LNCaP clone FGC (cell line): ENCODE data around the gene RECQL5.

Experiments
- DNase-seq: peaks from one replicate; pipeline ENCODE4 v3.0.0-alpha.2; 2011; ENCODE audit warnings: low read depth
- H3K4me3 ChIP-seq: 2 replicates; pipeline ENCODE4 v1.5.1; 2011; ENCODE audit warnings: mild to moderate bottlenecking, low read depth, low read length, control low read depth
- TF ChIP-seq, protein P1 (sequence below): IDR thresholded peaks from 2 replicates; pipeline ENCODE4 v1.5.1; 2012; ENCODE audit warnings: mild to moderate bottlenecking; ENCODE audit not compliant: control insufficient read depth, insufficient read depth; ENCODE audit errors: extremely low read depth

RECQL5 gene

DNA sequence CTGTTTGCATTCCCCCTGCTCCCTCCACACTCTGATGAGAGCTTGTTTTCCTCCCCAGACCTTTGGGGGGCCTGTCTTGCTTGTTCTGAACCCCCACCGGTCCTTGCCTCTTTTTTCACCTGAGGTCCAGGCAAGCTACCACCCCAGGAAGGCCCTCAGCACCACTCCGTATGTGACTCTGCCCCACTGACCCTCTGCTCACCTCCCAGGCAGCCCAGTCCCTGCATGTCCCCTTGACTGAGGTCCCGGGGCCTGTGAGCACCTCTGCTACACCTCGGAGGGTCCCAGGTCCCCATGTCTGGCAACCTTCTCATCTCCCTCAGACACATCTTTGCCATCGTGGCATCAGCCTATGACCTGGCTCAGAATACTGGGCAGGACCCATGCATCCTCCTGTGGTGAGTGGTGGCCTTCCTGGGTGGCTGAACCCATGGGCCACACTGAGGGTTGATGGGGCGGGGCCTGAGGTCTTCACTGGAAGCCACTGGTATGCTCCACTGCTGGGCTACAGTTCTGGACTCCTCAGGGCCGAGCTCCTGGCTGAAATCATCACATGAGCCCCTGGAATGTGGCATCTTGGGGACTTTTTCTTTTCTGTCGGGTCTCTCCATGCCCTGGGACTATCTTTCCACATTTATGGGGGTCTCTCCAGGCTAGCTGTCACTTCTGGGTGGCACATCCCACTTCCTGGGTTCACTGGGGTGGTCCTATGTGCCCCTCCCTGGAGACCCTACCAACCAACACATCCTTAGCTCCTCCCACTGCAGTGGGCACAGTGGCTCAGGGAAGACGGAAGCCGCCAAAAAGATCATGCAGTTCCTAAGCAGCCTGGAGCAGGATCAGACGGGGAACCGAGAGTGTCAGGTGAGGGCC lies 75.9 kb downstream of the RECQL5 start:
- TF ChIP-seq, protein P1, sequence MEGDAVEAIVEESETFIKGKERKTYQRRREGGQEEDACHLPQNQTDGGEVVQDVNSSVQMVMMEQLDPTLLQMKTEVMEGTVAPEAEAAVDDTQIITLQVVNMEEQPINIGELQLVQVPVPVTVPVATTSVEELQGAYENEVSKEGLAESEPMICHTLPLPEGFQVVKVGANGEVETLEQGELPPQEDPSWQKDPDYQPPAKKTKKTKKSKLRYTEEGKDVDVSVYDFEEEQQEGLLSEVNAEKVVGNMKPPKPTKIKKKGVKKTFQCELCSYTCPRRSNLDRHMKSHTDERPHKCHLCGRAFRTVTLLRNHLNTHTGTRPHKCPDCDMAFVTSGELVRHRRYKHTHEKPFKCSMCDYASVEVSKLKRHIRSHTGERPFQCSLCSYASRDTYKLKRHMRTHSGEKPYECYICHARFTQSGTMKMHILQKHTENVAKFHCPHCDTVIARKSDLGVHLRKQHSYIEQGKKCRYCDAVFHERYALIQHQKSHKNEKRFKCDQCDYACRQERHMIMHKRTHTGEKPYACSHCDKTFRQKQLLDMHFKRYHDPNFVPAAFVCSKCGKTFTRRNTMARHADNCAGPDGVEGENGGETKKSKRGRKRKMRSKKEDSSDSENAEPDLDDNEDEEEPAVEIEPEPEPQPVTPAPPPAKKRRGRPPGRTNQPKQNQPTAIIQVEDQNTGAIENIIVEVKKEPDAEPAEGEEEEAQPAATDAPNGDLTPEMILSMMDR = no peak
- no peak overlapping the region for H3K4me3 ChIP-seq
- DNase-seq = no peak

GRCh38 chr17:75590314-75590761 lies 76.6 kb downstream of the RECQL5 start:
- TF ChIP-seq, protein P1 = no peak
- peak overlapping the region; percentile 45 for H3K4me3 ChIP-seq

GRCh38 chr17:75589919-75590303 lies 77.0 kb downstream of the RECQL5 start:
- TF ChIP-seq, protein P1 = no peak
- H3K4me3 ChIP-seq = peak overlapping the region; percentile 45
- no peak for DNase-seq

More at GRCh38 chr17:75590314-75590761, 76.6 kb downstream of the RECQL5 start:
- no peak for DNase-seq

DNA sequence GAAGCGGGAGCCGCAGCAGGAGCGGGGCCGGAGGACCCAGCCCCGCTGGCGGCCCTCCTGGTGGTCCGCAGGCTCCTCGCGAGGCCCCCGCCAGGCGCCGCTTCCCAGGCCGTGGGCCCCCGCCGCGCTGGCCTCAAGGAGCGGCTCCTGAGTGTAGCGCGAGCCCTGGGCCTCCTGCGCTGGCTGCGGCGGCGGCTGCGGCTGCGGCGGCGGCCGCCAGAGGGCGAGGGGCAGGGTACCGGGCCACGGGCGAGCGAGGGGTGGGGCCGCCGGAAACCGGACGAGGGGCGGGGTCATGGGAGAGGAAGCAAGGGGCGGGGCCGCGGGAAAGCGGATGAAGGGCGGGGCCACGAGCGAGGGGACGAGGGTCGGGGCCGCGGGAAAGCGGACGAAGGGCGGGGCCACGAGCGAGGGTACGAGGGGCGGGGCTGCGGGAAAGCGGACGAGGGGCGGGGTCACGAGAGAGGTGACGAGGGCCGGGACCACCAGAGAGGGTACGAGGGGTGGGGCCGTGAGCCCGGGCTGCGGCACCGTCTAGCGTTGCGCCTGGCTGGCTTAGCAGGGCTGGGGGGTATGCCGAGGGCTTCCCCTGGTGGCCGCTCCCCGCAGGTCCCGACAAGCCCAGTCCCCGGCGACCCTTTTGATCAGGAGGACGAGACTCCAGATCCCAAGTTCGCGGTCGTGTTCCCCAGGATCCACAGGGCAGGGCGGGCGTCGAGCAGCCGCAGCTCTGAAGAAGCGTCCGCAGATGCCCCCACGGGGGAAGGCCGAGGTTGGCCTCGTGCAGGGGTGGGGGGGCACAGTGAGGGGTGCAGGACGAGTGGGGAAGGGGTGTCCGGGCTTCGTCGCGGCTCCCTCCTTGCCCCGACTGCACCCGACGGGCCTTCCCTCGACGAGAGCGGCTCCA lies 77.7 kb downstream of the RECQL5 start:
- H3K4me3 ChIP-seq = peak overlapping the region; percentile 45
- TF ChIP-seq, protein P1 = peak; percentile 79
- DNase-seq = peak; percentile 42

- TF ChIP-seq, protein P1 = no peak
- no peak overlapping the region for H3K4me3 ChIP-seq
- no peak for DNase-seq
Measured at GRCh38 chr17:75588596-75589011, 78.3 kb downstream of the RECQL5 start.

- no peak within 1 kb of the TSS for H3K4me3 ChIP-seq
- no peak for DNase-seq
- TF ChIP-seq, protein P1 = no peak
Measured at GRCh38 chr17:75587675-75588595, 79.0 kb downstream of the RECQL5 start, which contains the start of gene MYO15B. Gene MYO15B (plus strand): TSS chr17:75587800. CDS start chr17:75588058, 258 bp downstream.
